Measurements from ENCODE around the gene ARHGEF28. TPM values are rescaled to one million over a fixed set of nuclear protein-coding genes. Genes with fewer than 3 reads are reported as not detected.

Gene ARHGEF28
- total and polyA plus RNA-seq, 10 of the 15 experiments (the other 5 are each of a cell fraction or from before 2014, with no cell fraction given) = 0.10 to 0.72 (median 0.22) TPM; not detected in 2

DNA sequence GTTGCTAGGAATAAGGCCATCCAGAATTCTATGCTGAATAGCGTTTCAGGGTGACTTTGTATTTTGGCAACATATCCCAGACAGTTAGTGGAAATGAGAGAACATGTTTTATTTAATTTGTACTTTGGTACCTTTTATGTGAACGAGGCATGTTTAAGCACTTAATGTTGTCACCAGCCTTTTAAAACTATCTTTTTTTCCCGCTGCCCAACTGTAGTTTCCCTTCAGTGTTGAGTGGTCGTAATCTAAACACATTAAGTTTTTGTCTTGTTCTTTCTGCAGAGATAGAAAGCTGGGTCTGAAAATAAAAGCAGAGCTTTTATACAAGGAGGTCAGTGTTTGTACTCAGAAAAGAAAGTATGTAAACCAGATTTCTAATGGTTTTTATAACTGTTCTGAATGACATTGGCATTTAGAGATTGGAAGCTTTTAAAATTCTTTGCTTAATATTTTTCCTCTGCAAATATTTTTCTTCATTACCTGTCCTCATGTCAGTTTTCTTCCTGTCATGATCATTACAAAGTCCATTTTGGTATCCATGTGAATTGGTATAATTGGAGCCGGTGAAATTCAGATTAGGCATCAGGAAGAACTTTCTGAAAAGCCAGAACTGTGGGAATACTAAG lies 100.7 kb downstream of the ARHGEF28 start:
- Histone ChIP-seq H3K27ac (ENCODE audit: control insufficient read depth, insufficient read depth) (no peak overlapping the region), H3K4me1 (ENCODE audit: control insufficient read depth, insufficient read depth, low read length) (no peaks in the 10 kb centered on the region), H3K27me3 (replicated peaks in 1 of 2; ENCODE audit: control insufficient read depth in 2 of 2, insufficient read depth in 2 of 2, low read length in 1 of 2) (no peaks in the 10 kb centered on the region), H3K36me3 (ENCODE audit: control insufficient read depth in 2 of 2, insufficient read depth in 2 of 2, low read length in 1 of 2) (no peaks in the 10 kb centered on the region; a peak in 1 of 4 replicates), H3K4me2 (ENCODE audit: control insufficient read depth, insufficient read depth) (no peak overlapping the region), H3K79me2 (ENCODE audit: control insufficient read depth, insufficient read depth, low read length) (no peaks in the 10 kb centered on the region), H3K9ac (ENCODE audit: control insufficient read depth, insufficient read depth, low read length) (no peak overlapping the region), H3K9me3 (replicated peaks; ENCODE audit: control insufficient read depth, insufficient read depth, low read length) (no peaks in the 10 kb centered on the region), H4K20me1 (ENCODE audit: control insufficient read depth, insufficient read depth) (no peaks in the 10 kb centered on the region), H2AFZ (ENCODE audit: control insufficient read depth, low read depth, low read length) (no peak overlapping the region), H3K4me3 (no peak overlapping the region)
- RAD21 ChIA-PET (ENCODE audit: unreplicated experiment) = interaction anchor here (1.3 kb wide), 1 partner anchor 21 kb away, joined by 3 read pairs; no protein-coding TSS in a partner anchor
- SMC1A ChIA-PET (ENCODE audit: uncharacterized antibody, unreplicated experiment) = interaction anchor here (0.6 to 1.5 kb wide), 10 partner anchors 9 to 130 kb away, joined by 3 to 5 read pairs (median 4); no protein-coding TSS in a partner anchor
- CTCF ChIA-PET = interaction anchor here (0.9 to 1.4 kb wide), 4 partner anchors 24 to 136 kb away, joined by 3 to 4 read pairs (median 3); no protein-coding TSS in a partner anchor
- no peak for TF ChIP-seq RAD21 (IDR thresholded peaks at IDR 0.05; ENCODE audit: insufficient read depth, low read depth, low read length)
- TF ChIP-seq EP300 (IDR thresholded peaks at IDR 0.05; ENCODE audit: borderline replicate concordance in 1 of 2, control insufficient read depth in 1 of 2, low read depth in 2 of 2, low read length in 2 of 2) = no peak
- no peak for TF ChIP-seq RUNX3 (IDR thresholded peaks at IDR 0.05; ENCODE audit: low read length)
- no peak for TF ChIP-seq MYB (IDR thresholded peaks at IDR 0.05; ENCODE audit: borderline replicate concordance, low read depth, low read length)
- no peak for TF ChIP-seq SMC3 (IDR thresholded peaks at IDR 0.05; ENCODE audit: borderline replicate concordance, low read length)
- no peak for TF ChIP-seq POLR2AphosphoS5 (IDR thresholded peaks at IDR 0.05; ENCODE audit: low read length)
- no peak for TF ChIP-seq IRF3 (IDR thresholded peaks at IDR 0.05)
- no peak for TF ChIP-seq CHD4 (IDR thresholded peaks at IDR 0.05)
- no peak for TF ChIP-seq POLR2AphosphoS2 (IDR thresholded peaks at IDR 0.05; ENCODE audit: low read depth, low read length)
- no peak for TF ChIP-seq SUPT20H (IDR thresholded peaks at IDR 0.05; ENCODE audit: borderline replicate concordance, control insufficient read depth, low read depth, low read length)
- TF ChIP-seq RBBP5 (conservative IDR thresholded peaks at IDR 0.05) = no peak
- ATAC-seq (no peak; the same call in 2 of the 3 replicates), DNase-seq (ENCODE audit: low read depth, low spot score) (no peak), FAIRE-seq (no peak)
- in situ Hi-C loops (cut with MboI) (no loop called here), intact Hi-C loops (cut with micrococcal nuclease; ENCODE audit: unreplicated experiment) (no loop called here)
- no TSS peak for BruUV-seq (replicated peaks)
- POLR2A ChIA-PET = interaction anchor here (1.1 kb wide), 1 partner anchor 12 kb away, joined by 3 read pairs; no protein-coding TSS in a partner anchor
- 51% methylated on average over 5 of the region's 5 CpGs for WGBS (ENCODE audit: insufficient coverage, insufficient replicate concordance, low lambda C conversion rate, missing lambda C conversion rate)

Data from GM12878 (cell line).